Measurements from ENCODE around the gene C14orf180. TPM values are rescaled to one million over a fixed set of nuclear protein-coding genes. Genes with fewer than 3 reads are reported as not detected.

Gene C14orf180
- total and polyA plus RNA-seq, 2 donors: 0.18 to 0.42 TPM

GRCh38 chr14:104554088-104554607 lies 25.4 kb upstream of the C14orf180 start:
- H3K36me3 ChIP-seq (ENCODE audit: control insufficient read depth in 2 of 2, insufficient read depth in 2 of 2, low read length in 1 of 2): no peaks in the 10 kb centered on the region
- no peak for DNase-seq (ENCODE audit: low read depth in 6 of 9, low spot score in 9 of 9)
- no peak overlapping the region for H3K4me3 ChIP-seq (ENCODE audit: low read length in 2 of 2)
- WGBS: 92% methylated on average over 12 of the region's 12 CpGs
- no peaks in the 10 kb centered on the region for H3K27me3 ChIP-seq (ENCODE audit: control insufficient read depth in 2 of 2, insufficient read depth in 1 of 2, low read length in 1 of 2)
- H3K9me3 ChIP-seq (ENCODE audit: control insufficient read depth in 2 of 2, insufficient read depth in 1 of 2, low read length in 1 of 2): no peaks in the 10 kb centered on the region
- no peak overlapping the region for H3K27ac ChIP-seq (ENCODE audit: low read depth in 1 of 2, low read length in 1 of 2)
- no peaks in the 10 kb centered on the region for H3K4me1 ChIP-seq (ENCODE audit: control insufficient read depth in 2 of 2, insufficient read depth in 2 of 2, low read length in 2 of 2)

GRCh38 chr14:104554608-104555429 lies 24.7 kb upstream of the C14orf180 start:
- WGBS: 84% methylated on average over 26 of the region's 26 CpGs
- no peak for DNase-seq (ENCODE audit: low read depth in 6 of 9, low spot score in 9 of 9)

GRCh38 chr14:104555430-104556255 lies 23.9 kb upstream of the C14orf180 start:
- Histone ChIP-seq H3K4me1 (ENCODE audit: control insufficient read depth in 2 of 2, insufficient read depth in 2 of 2, low read length in 2 of 2) (no peaks in the 10 kb centered on the region), H3K27ac (ENCODE audit: low read depth in 1 of 2, low read length in 1 of 2) (no peak overlapping the region), H3K36me3 (ENCODE audit: control insufficient read depth in 2 of 2, insufficient read depth in 2 of 2, low read length in 1 of 2) (no peaks in the 10 kb centered on the region), H3K4me3 (ENCODE audit: low read length in 2 of 2) (no peak overlapping the region), H3K9me3 (ENCODE audit: control insufficient read depth in 2 of 2, insufficient read depth in 1 of 2, low read length in 1 of 2) (no peaks in the 10 kb centered on the region), H3K27me3 (ENCODE audit: control insufficient read depth in 2 of 2, insufficient read depth in 1 of 2, low read length in 1 of 2) (no peaks in the 10 kb centered on the region)
- 94% methylated on average over 11 of the region's 11 CpGs for WGBS
- DNase-seq (ENCODE audit: low read depth in 6 of 9, low spot score in 9 of 9): no peak

More at GRCh38 chr14:104554608-104555429, 24.7 kb upstream of the C14orf180 start:
- H3K9me3 ChIP-seq (ENCODE audit: control insufficient read depth in 2 of 2, insufficient read depth in 1 of 2, low read length in 1 of 2): no peaks in the 10 kb centered on the region
- H3K4me1 ChIP-seq (ENCODE audit: control insufficient read depth in 2 of 2, insufficient read depth in 2 of 2, low read length in 2 of 2): no peaks in the 10 kb centered on the region
- H3K4me3 ChIP-seq (ENCODE audit: low read length in 2 of 2): no peak overlapping the region
- H3K36me3 ChIP-seq (ENCODE audit: control insufficient read depth in 2 of 2, insufficient read depth in 2 of 2, low read length in 1 of 2): no peaks in the 10 kb centered on the region
- no peak overlapping the region for H3K27ac ChIP-seq (ENCODE audit: low read depth in 1 of 2, low read length in 1 of 2)
- no peaks in the 10 kb centered on the region for H3K27me3 ChIP-seq (ENCODE audit: control insufficient read depth in 2 of 2, insufficient read depth in 1 of 2, low read length in 1 of 2)

GRCh38 chr14:104556256-104557021 lies 23.1 kb upstream of the C14orf180 start:
- Histone ChIP-seq H3K27me3 (ENCODE audit: control insufficient read depth in 2 of 2, insufficient read depth in 1 of 2, low read length in 1 of 2) (no peaks in the 10 kb centered on the region), H3K36me3 (ENCODE audit: control insufficient read depth in 2 of 2, insufficient read depth in 2 of 2, low read length in 1 of 2) (no peaks in the 10 kb centered on the region), H3K9me3 (ENCODE audit: control insufficient read depth in 2 of 2, insufficient read depth in 1 of 2, low read length in 1 of 2) (no peaks in the 10 kb centered on the region), H3K4me1 (ENCODE audit: control insufficient read depth in 2 of 2, insufficient read depth in 2 of 2, low read length in 2 of 2) (no peaks in the 10 kb centered on the region), H3K27ac (ENCODE audit: low read depth in 1 of 2, low read length in 1 of 2) (no peak overlapping the region), H3K4me3 (ENCODE audit: low read length in 2 of 2) (no peak overlapping the region)
- no peak for DNase-seq (ENCODE audit: low read depth in 6 of 9, low spot score in 9 of 9)
- 78% methylated on average over 13 of the region's 13 CpGs for WGBS

GRCh38 chr14:104557086-104557485 lies 22.5 kb upstream of the C14orf180 start:
- DNase-seq (ENCODE audit: low read depth in 6 of 9, low spot score in 9 of 9): no peak
- Histone ChIP-seq H3K9me3 (ENCODE audit: control insufficient read depth in 2 of 2, insufficient read depth in 1 of 2, low read length in 1 of 2) (no peaks in the 10 kb centered on the region), H3K27me3 (ENCODE audit: control insufficient read depth in 2 of 2, insufficient read depth in 1 of 2, low read length in 1 of 2) (no peaks in the 10 kb centered on the region), H3K27ac (ENCODE audit: low read depth in 1 of 2, low read length in 1 of 2) (no peak overlapping the region), H3K36me3 (ENCODE audit: control insufficient read depth in 2 of 2, insufficient read depth in 2 of 2, low read length in 1 of 2) (no peaks in the 10 kb centered on the region), H3K4me1 (ENCODE audit: control insufficient read depth in 2 of 2, insufficient read depth in 2 of 2, low read length in 2 of 2) (no peaks in the 10 kb centered on the region), H3K4me3 (ENCODE audit: low read length in 2 of 2) (no peak overlapping the region)
- WGBS: 92% methylated on average over 5 of the region's 5 CpGs

GRCh38 chr14:104557766-104558165 lies 21.8 kb upstream of the C14orf180 start:
- Histone ChIP-seq H3K27me3 (ENCODE audit: control insufficient read depth in 2 of 2, insufficient read depth in 1 of 2, low read length in 1 of 2) (no peaks in the 10 kb centered on the region), H3K4me1 (ENCODE audit: control insufficient read depth in 2 of 2, insufficient read depth in 2 of 2, low read length in 2 of 2) (no peaks in the 10 kb centered on the region), H3K4me3 (ENCODE audit: low read length in 2 of 2) (no peak overlapping the region), H3K36me3 (ENCODE audit: control insufficient read depth in 2 of 2, insufficient read depth in 2 of 2, low read length in 1 of 2) (no peaks in the 10 kb centered on the region), H3K9me3 (ENCODE audit: control insufficient read depth in 2 of 2, insufficient read depth in 1 of 2, low read length in 1 of 2) (no peaks in the 10 kb centered on the region), H3K27ac (ENCODE audit: low read depth in 1 of 2, low read length in 1 of 2) (no peak overlapping the region)
- no peak for DNase-seq (ENCODE audit: low read depth in 6 of 9, low spot score in 9 of 9)
- WGBS: 100% methylated on average over 1 of the region's 1 CpG

GRCh38 chr14:104558231-104559027 lies 21.1 kb upstream of the C14orf180 start:
- peaks cover 0 to 1% of the 10 kb centered on the region in 2 donors for H3K27me3 ChIP-seq (ENCODE audit: control insufficient read depth in 2 of 2, insufficient read depth in 1 of 2, low read length in 1 of 2)
- no peak overlapping the region for H3K4me3 ChIP-seq (ENCODE audit: low read length in 2 of 2)
- H3K9me3 ChIP-seq (ENCODE audit: control insufficient read depth in 2 of 2, insufficient read depth in 1 of 2, low read length in 1 of 2): no peaks in the 10 kb centered on the region
- no peak overlapping the region for H3K27ac ChIP-seq (ENCODE audit: low read depth in 1 of 2, low read length in 1 of 2)
- WGBS: 92% methylated on average over 16 of the region's 16 CpGs
- no peak for DNase-seq (ENCODE audit: low read depth in 6 of 9, low spot score in 9 of 9)
- no peaks in the 10 kb centered on the region for H3K4me1 ChIP-seq (ENCODE audit: control insufficient read depth in 2 of 2, insufficient read depth in 2 of 2, low read length in 2 of 2)
- H3K36me3 ChIP-seq (ENCODE audit: control insufficient read depth in 2 of 2, insufficient read depth in 2 of 2, low read length in 1 of 2): no peaks in the 10 kb centered on the region

- no peak for DNase-seq (ENCODE audit: low read depth in 6 of 9, low spot score in 9 of 9)
These were observed 20.3 kb upstream of the C14orf180 start for GRCh38 chr14:104559028-104559803.

More at GRCh38 chr14:104559028-104559803, 20.3 kb upstream of the C14orf180 start:
- no peaks in the 10 kb centered on the region for H3K9me3 ChIP-seq (ENCODE audit: control insufficient read depth in 2 of 2, insufficient read depth in 1 of 2, low read length in 1 of 2)
- peaks cover 3 to 9% of the 10 kb centered on the region in 2 donors for H3K27me3 ChIP-seq (ENCODE audit: control insufficient read depth in 2 of 2, insufficient read depth in 1 of 2, low read length in 1 of 2)
- H3K4me1 ChIP-seq (ENCODE audit: control insufficient read depth in 2 of 2, insufficient read depth in 2 of 2, low read length in 2 of 2): no peaks in the 10 kb centered on the region
- H3K36me3 ChIP-seq (ENCODE audit: control insufficient read depth in 2 of 2, insufficient read depth in 2 of 2, low read length in 1 of 2): no peaks in the 10 kb centered on the region
- 88% methylated on average over 15 of the region's 15 CpGs for WGBS
- H3K27ac ChIP-seq (ENCODE audit: low read depth in 1 of 2, low read length in 1 of 2): no peak overlapping the region
- no peak overlapping the region for H3K4me3 ChIP-seq (ENCODE audit: low read length in 2 of 2)

All from thymus (tissue), 11 donors.